HepG2 (cell line): ENCODE measurements around the gene SINHCAF. TPM values are rescaled to one million over a fixed set of nuclear protein-coding genes. Genes with fewer than 3 reads are reported as not detected.

Source experiments
- AGO1 ChIP-seq: fragments of 200-400 bp; formaldehyde crosslinking; IDR thresholded peaks from 2 replicates; pipeline ENCODE4 v1.6.1; 2017; ENCODE audit warnings: mild to moderate bottlenecking, low read depth, low read length, moderate library complexity; ENCODE audit not compliant: poor library complexity, severe bottlenecking
- GABPB1 ChIP-seq: IDR thresholded peaks from 2 replicates; pipeline ENCODE4 v1.6.1; 2016; ENCODE audit warnings: mild to moderate bottlenecking, missing genetic modification reagents, moderate library complexity, missing compliant biosample characterization
- GTF3A ChIP-seq: sonication (generic); formaldehyde crosslinking; conservative IDR thresholded peaks from 2 replicates; pipeline ENCODE4 v1.4.0; 2020; ENCODE audit warnings: mild to moderate bottlenecking, missing genetic modification reagents
- HES4 ChIP-seq: sonication (generic); formaldehyde crosslinking; IDR thresholded peaks from 2 replicates; pipeline ENCODE4 v1.9.0; 2021; ENCODE audit warnings: mild to moderate bottlenecking, missing genetic modification reagents, borderline replicate concordance
- IRF2 ChIP-seq: IDR thresholded peaks from 2 replicates; pipeline ENCODE4 v1.6.1; 2018; ENCODE audit warnings: missing genetic modification reagents, missing compliant biosample characterization
- KAT7 ChIP-seq: IDR thresholded peaks from 2 replicates; pipeline ENCODE4 v1.6.1; 2018; ENCODE audit warnings: borderline replicate concordance, missing compliant biosample characterization
- KAT8 ChIP-seq: IDR thresholded peaks from 2 replicates; pipeline ENCODE4 v1.6.1; 2016; ENCODE audit warnings: missing genetic modification reagents, missing compliant biosample characterization
- KDM3A ChIP-seq: IDR thresholded peaks from 2 replicates; pipeline ENCODE4 v1.6.1; 2018; ENCODE audit warnings: low read depth, missing compliant biosample characterization
- MAZ ChIP-seq, 2 experiments: sonication (generic) in 1 of 2; formaldehyde crosslinking in 1 of 2; IDR thresholded peaks; 2 replicates each; pipeline versions ENCODE4 v1.5.0 to v1.6.1; 2012 to 2020; ENCODE audit warnings: low read depth in 2 of 2, mild to moderate bottlenecking in 2 of 2, borderline replicate concordance in 1 of 2, improper control_type of control experiment in 1 of 2, low read length in 1 of 2, missing genetic modification reagents in 1 of 2, moderate library complexity in 1 of 2
- NR2F2 ChIP-seq: IDR thresholded peaks from 2 replicates; pipeline ENCODE4 v1.6.1; 2012; ENCODE audit warnings: low read depth, inconsistent platforms, borderline replicate concordance
- PHF21A ChIP-seq: sonication (generic); formaldehyde crosslinking; IDR thresholded peaks from 2 replicates; pipeline ENCODE4 v1.5.0; 2020; ENCODE audit warnings: mild to moderate bottlenecking, missing genetic modification reagents
- PPARG ChIP-seq: conservative IDR thresholded peaks from 2 replicates; pipeline ENCODE4 v1.6.1; 2016; ENCODE audit warnings: missing biosample characterization, missing genetic modification reagents
- RARA ChIP-seq: IDR thresholded peaks from 2 replicates; pipeline ENCODE4 v1.6.1; 2016; ENCODE audit warnings: missing genetic modification reagents, missing compliant biosample characterization
- RXRB ChIP-seq: IDR thresholded peaks from 2 replicates; pipeline ENCODE4 v1.6.1; 2016; ENCODE audit warnings: borderline replicate concordance, missing genetic modification reagents, missing compliant biosample characterization
- TCF7L2 ChIP-seq: IDR thresholded peaks from 2 replicates; pipeline ENCODE4 v1.6.1; 2011; ENCODE audit warnings: mild to moderate bottlenecking, low read depth, low read length, moderate library complexity
- TOPORS ChIP-seq: sonication (generic); formaldehyde crosslinking; IDR thresholded peaks from 2 replicates; pipeline ENCODE4 v1.8.0; 2023; ENCODE audit warnings: mild to moderate bottlenecking, missing genetic modification reagents
- ZFP36 ChIP-seq: fragments of 150-350 bp; IDR thresholded peaks from 2 replicates; pipeline ENCODE4 v1.6.1; 2018; ENCODE audit warnings: borderline replicate concordance, low read length, low read depth; ENCODE audit not compliant: partially characterized antibody
- ZKSCAN8 ChIP-seq: IDR thresholded peaks from 2 replicates; pipeline ENCODE4 v1.6.1; 2016; ENCODE audit warnings: borderline replicate concordance, missing genetic modification reagents, missing compliant biosample characterization
- ZMAT5 ChIP-seq: sonication (generic); formaldehyde crosslinking; IDR thresholded peaks from 2 replicates; pipeline ENCODE4 v1.5.0; 2020; ENCODE audit warnings: mild to moderate bottlenecking, low read depth, missing genetic modification reagents, borderline replicate concordance
- ZNF343 ChIP-seq: sonication (generic); formaldehyde crosslinking; IDR thresholded peaks from 2 replicates; pipeline ENCODE4 v1.4.0; 2020; ENCODE audit warnings: mild to moderate bottlenecking, missing genetic modification reagents
- ZNF577 ChIP-seq: sonication (generic); formaldehyde crosslinking; IDR thresholded peaks from 2 replicates; pipeline ENCODE4 v1.4.0; 2020; ENCODE audit warnings: mild to moderate bottlenecking, low read depth, missing genetic modification reagents, borderline replicate concordance
- ZNF737 ChIP-seq: sonication (generic); formaldehyde crosslinking; IDR thresholded peaks from 2 replicates; pipeline ENCODE4 v1.5.0; 2020; ENCODE audit warnings: missing genetic modification reagents, mild to moderate bottlenecking, borderline replicate concordance
- ZNF775 ChIP-seq: sonication (generic); formaldehyde crosslinking; IDR thresholded peaks from 2 replicates; pipeline ENCODE4 v1.4.0; 2020; ENCODE audit warnings: missing genetic modification reagents, mild to moderate bottlenecking, moderate library complexity, borderline replicate concordance
- ZNF891 ChIP-seq: sonication (generic); formaldehyde crosslinking; IDR thresholded peaks from 2 replicates; pipeline ENCODE4 v1.5.0; 2020; ENCODE audit warnings: mild to moderate bottlenecking, missing genetic modification reagents
- polyA plus RNA-seq, 8 experiments: library from polyadenylated mRNA; depleted of rRNA in 3 of 8; stranded (reverse) in 7 of 8; unstranded in 1 of 8; fragments of >200 nt; fragmentation: Illumina TruSeq in 4 of 8; extraction: Trizol in 4 of 8; gene quantifications; 2 replicates each; pipeline versions ENCODE4 v1.2.1 to v1.2.3, GENCODE V29; 2011 to 2016; ENCODE audit warnings: low read depth in 4 of 8, missing spikeins in 1 of 8, mixed read lengths in 1 of 8; ENCODE audit not compliant: insufficient read depth in 1 of 8
- total RNA-seq, 5 experiments: library from RNA; depleted of rRNA; stranded (reverse); fragments of >200 nt; fragmentation: Illumina TruSeq; extraction: Trizol; gene quantifications; 2 replicates each; pipeline ENCODE4 v1.2.3, GENCODE V29; 2016; ENCODE audit warnings: low read depth in 1 of 5
- TF ChIP-seq, protein P1 (sequence below): IDR thresholded peaks from 2 replicates; pipeline ENCODE4 v1.4.0; 2020; ENCODE audit warnings: mild to moderate bottlenecking, missing genetic modification reagents

Gene SINHCAF
- total and polyA plus RNA-seq, 2 of the 13 experiments (the other 11 are each of a cell fraction or from before 2014, with no cell fraction given), result 54.6 to 97.8 TPM

- TF ChIP-seq ZFP36 (no peak), RXRB (CRISPR knock-in tag) (peak; percentile 54; the same call in 1 of the 2 replicates), RARA (CRISPR knock-in tag) (peak; percentile 33), TCF7L2 (no peak), TOPORS (no peak), ZNF737 (CRISPR knock-in tag) (no peak), IRF2 (CRISPR knock-in tag) (peak; percentile 55; the same call in 1 of the 2 replicates), PPARG (CRISPR knock-in tag) (peak; percentile 91), KAT8 (CRISPR knock-in tag) (0 out of 2 replicates have a peak, but pooled peaks have one; percentile 14), ZKSCAN8 (CRISPR knock-in tag) (no peak), GABPB1 (CRISPR knock-in tag) (no peak), ZNF891 (no peak), KAT7 (CRISPR knock-in tag) (no peak), ZNF577 (no peak), KDM3A (CRISPR knock-in tag) (no peak), PHF21A (CRISPR knock-in tag) (peak; percentile 44), ZNF775 (no peak), NR2F2 (peak; percentile 71), ZMAT5 (no peak), GTF3A (CRISPR knock-in tag) (no peak), ZNF343 (peak; percentile 52; the same call in 1 of the 2 replicates), HES4 (CRISPR knock-in tag) (no peak), AGO1 (no peak), MAZ (IDR thresholded peaks at IDR 0.05; ENCODE audit: borderline replicate concordance, low read depth, low read length) (no peak), MAZ (CRISPR knock-in tag; IDR thresholded peaks at IDR 0.05; ENCODE audit: low read depth) (no peak)
- TF ChIP-seq, protein P1, sequence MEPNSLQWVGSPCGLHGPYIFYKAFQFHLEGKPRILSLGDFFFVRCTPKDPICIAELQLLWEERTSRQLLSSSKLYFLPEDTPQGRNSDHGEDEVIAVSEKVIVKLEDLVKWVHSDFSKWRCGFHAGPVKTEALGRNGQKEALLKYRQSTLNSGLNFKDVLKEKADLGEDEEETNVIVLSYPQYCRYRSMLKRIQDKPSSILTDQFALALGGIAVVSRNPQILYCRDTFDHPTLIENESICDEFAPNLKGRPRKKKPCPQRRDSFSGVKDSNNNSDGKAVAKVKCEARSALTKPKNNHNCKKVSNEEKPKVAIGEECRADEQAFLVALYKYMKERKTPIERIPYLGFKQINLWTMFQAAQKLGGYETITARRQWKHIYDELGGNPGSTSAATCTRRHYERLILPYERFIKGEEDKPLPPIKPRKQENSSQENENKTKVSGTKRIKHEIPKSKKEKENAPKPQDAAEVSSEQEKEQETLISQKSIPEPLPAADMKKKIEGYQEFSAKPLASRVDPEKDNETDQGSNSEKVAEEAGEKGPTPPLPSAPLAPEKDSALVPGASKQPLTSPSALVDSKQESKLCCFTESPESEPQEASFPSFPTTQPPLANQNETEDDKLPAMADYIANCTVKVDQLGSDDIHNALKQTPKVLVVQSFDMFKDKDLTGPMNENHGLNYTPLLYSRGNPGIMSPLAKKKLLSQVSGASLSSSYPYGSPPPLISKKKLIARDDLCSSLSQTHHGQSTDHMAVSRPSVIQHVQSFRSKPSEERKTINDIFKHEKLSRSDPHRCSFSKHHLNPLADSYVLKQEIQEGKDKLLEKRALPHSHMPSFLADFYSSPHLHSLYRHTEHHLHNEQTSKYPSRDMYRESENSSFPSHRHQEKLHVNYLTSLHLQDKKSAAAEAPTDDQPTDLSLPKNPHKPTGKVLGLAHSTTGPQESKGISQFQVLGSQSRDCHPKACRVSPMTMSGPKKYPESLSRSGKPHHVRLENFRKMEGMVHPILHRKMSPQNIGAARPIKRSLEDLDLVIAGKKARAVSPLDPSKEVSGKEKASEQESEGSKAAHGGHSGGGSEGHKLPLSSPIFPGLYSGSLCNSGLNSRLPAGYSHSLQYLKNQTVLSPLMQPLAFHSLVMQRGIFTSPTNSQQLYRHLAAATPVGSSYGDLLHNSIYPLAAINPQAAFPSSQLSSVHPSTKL (CRISPR knock-in tag), result peak; percentile 54; the same call in 1 of the 2 replicates
These were observed 44.7 kb upstream of the SINHCAF start (continued) for GRCh38 chr12:31370531-31371255.
